H1 (cell line): ENCODE measurements around the gene VCX2.

ENCODE experiments used
- GTF2F1 ChIP-seq: IDR thresholded peaks from 2 replicates; pipeline ENCODE4 v1.6.1; 2012; ENCODE audit warnings: low read depth, low read length, improper control_type of control experiment, borderline replicate concordance
- TEAD4 ChIP-seq: IDR thresholded peaks from 2 replicates; pipeline ENCODE4 v1.6.1; 2012; ENCODE audit warnings: low read depth, low read length, inconsistent platforms, mixed read lengths
- TF ChIP-seq, protein P1 (sequence below), 3 experiments: IDR thresholded peaks; 1 replicate in 2 of 3; 2 replicates in 1 of 3; pipeline versions ENCODE4 v1.5.1 to v1.6.1; 2011; ENCODE audit warnings: low read length in 3 of 3, mild to moderate bottlenecking in 3 of 3, inconsistent platforms in 2 of 3, low read depth in 1 of 3, moderate library complexity in 1 of 3; ENCODE audit not compliant: insufficient read depth in 1 of 3; ENCODE audit errors: control extremely low read depth in 1 of 3

DNA sequence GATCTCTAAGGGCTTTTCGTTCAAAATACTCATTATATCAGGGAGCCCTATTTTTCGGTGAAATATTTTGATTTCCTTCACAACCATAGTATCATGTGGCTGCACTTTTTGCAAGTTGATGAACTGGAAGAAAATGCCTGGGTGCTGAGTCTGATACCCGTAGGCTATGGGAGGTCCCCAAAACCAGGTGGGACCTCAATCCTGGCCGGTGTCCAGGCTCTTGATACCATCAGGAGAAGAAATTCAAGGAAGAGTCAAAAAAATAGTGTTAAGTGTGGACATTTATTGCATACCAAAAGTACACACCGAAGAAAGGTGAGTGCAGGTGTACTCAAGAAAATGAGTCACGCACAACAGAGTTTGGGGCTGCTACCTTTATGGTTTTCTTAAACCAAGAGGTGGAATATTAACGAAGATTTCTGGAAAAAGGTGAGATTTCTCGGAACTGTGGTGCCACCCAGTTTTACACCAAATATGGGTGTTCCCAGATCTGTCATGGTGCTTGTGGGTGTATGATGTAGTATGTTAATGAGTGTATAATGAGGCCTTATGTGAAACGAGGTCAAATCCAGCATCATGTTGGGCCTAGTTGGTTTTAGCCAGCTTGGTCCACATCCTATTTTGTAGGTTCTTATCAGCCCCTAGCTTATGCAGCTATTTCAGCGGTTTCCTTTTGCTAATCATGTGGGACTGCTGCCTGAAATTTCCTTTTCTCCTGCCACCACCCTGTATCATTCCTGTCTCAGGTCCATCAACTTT is 29.9 kb downstream of the VCX2 start:
- TF ChIP-seq GTF2F1 = no peak
- TF ChIP-seq TEAD4 = no peak
- TF ChIP-seq, protein P1, sequence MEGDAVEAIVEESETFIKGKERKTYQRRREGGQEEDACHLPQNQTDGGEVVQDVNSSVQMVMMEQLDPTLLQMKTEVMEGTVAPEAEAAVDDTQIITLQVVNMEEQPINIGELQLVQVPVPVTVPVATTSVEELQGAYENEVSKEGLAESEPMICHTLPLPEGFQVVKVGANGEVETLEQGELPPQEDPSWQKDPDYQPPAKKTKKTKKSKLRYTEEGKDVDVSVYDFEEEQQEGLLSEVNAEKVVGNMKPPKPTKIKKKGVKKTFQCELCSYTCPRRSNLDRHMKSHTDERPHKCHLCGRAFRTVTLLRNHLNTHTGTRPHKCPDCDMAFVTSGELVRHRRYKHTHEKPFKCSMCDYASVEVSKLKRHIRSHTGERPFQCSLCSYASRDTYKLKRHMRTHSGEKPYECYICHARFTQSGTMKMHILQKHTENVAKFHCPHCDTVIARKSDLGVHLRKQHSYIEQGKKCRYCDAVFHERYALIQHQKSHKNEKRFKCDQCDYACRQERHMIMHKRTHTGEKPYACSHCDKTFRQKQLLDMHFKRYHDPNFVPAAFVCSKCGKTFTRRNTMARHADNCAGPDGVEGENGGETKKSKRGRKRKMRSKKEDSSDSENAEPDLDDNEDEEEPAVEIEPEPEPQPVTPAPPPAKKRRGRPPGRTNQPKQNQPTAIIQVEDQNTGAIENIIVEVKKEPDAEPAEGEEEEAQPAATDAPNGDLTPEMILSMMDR (IDR thresholded peaks at IDR 0.05; ENCODE audit: control extremely low read depth in 1 of 3, insufficient read depth in 1 of 3, low read depth in 1 of 3, low read length in 3 of 3) = no peak
